OCI-LY1 (cell line): ENCODE measurements around the gene ENOX2.

Experiments
- H2AFZ ChIP-seq: fragments of 200-600 bp; sonication (generic), shearing (Covaris generic); 2 replicates; pipeline ENCODE4 v1.6.0; 2014; ENCODE audit warnings: antibody characterized with exemption, mild to moderate bottlenecking, low read length
- H3F3A ChIP-seq: fragments of 200-600 bp; sonication (generic), shearing (Covaris generic); 2 replicates; pipeline ENCODE4 v1.6.0; 2014; ENCODE audit warnings: mild to moderate bottlenecking, antibody characterized with exemption, low read length, moderate library complexity; ENCODE audit not compliant: insufficient read depth
- H3K27ac ChIP-seq: fragments of 200-600 bp; sonication (generic); 2 replicates; pipeline ENCODE4 v1.5.1; 2014; ENCODE audit warnings: low read length, mixed run types, mild to moderate bottlenecking, low read depth; ENCODE audit not compliant: poor library complexity, severe bottlenecking
- H3K27me3 ChIP-seq: fragments of 200-600 bp; sonication (generic); 2 replicates; pipeline ENCODE4 v1.6.0; 2014; ENCODE audit warnings: antibody characterized with exemption, mild to moderate bottlenecking, low read length, moderate library complexity; ENCODE audit not compliant: insufficient read depth
- H3K36me3 ChIP-seq: fragments of 200-600 bp; sonication (generic); 2 replicates; pipeline ENCODE4 v1.6.1; 2014; ENCODE audit warnings: mild to moderate bottlenecking, antibody characterized with exemption, low read length, moderate library complexity, mixed read lengths; ENCODE audit not compliant: insufficient read depth
- H3K4me1 ChIP-seq: fragments of 200-600 bp; sonication (generic); 2 replicates; pipeline ENCODE4 v1.5.1; 2014; ENCODE audit warnings: mild to moderate bottlenecking, low read length, moderate library complexity; ENCODE audit not compliant: insufficient read depth, severe bottlenecking
- H3K4me2 ChIP-seq: fragments of 200-600 bp; sonication (generic), shearing (Covaris generic); 2 replicates; pipeline ENCODE4 v1.6.1; 2014; ENCODE audit warnings: low read length
- H3K4me3 ChIP-seq: fragments of 200-600 bp; sonication (generic); 2 replicates; pipeline ENCODE4 v1.5.1; 2014; ENCODE audit warnings: low read length, low read depth, mild to moderate bottlenecking, mixed read lengths; ENCODE audit not compliant: poor library complexity, severe bottlenecking
- H3K79me2 ChIP-seq: fragments of 200-600 bp; shearing (Covaris generic); 2 replicates; pipeline ENCODE4 v1.6.1; 2016; ENCODE audit warnings: mixed run types, low read length, mixed read lengths; ENCODE audit not compliant: insufficient read depth
- H3K9ac ChIP-seq: fragments of 200-600 bp; sonication (generic), shearing (Covaris generic); 2 replicates; pipeline ENCODE4 v1.6.1; 2014; ENCODE audit warnings: mild to moderate bottlenecking, low read length, mixed read lengths
- H3K9me2 ChIP-seq: fragments of 200-600 bp; sonication (generic), shearing (Covaris generic); 2 replicates; pipeline ENCODE4 v1.6.1; 2014; ENCODE audit warnings: low read depth, mild to moderate bottlenecking, low read length, mixed read lengths
- H3K9me3 ChIP-seq: fragments of 200-600 bp; shearing (Covaris generic); 2 replicates; pipeline ENCODE4 v1.6.1; 2014; ENCODE audit warnings: low read length, mixed read lengths
- H4K20me1 ChIP-seq: fragments of 200-600 bp; sonication (generic), shearing (Covaris generic); 2 replicates; pipeline ENCODE4 v1.6.0; 2016; ENCODE audit warnings: mild to moderate bottlenecking, low read length; ENCODE audit not compliant: insufficient read depth
- EZH2 ChIP-seq: fragments of 200-600 bp; sonication (generic), shearing (Covaris generic); IDR thresholded peaks from 2 replicates; pipeline ENCODE4 v1.8.0; 2017; ENCODE audit warnings: borderline replicate concordance, mixed run types, mild to moderate bottlenecking, antibody characterized with exemption, low read length, moderate library complexity, mixed read lengths
- TF ChIP-seq, protein P1 (sequence below): fragments of 200-600 bp; sonication (generic), shearing (Covaris generic); IDR thresholded peaks from 2 replicates; pipeline ENCODE4 v1.5.1; 2017; ENCODE audit warnings: mild to moderate bottlenecking, antibody characterized with exemption, low read length, moderate library complexity, mixed read lengths

Gene ENOX2

DNA sequence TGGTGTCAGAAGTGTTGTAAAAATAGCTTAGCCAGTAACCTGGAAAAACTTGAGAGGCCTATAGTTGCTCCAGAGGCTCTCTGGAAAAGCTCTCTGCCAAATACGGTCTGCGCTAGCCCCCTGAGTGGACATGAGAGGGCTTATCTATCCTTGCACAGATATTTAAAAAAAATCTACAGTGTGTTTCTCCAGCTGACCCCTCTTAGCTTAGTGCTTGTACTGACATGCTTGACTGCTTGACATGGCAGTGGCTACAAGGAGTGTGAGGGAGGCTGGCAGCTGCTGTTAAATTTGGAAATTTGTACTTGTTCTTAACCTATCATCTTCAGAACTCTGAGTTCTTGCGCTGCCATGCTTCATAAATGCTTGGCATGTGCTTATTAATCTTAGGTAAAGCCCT lies 272.0 kb downstream of the ENOX2 start:
- Histone ChIP-seq H3K27ac (no peak overlapping the region), H3F3A (no peaks in the 10 kb centered on the region), H3K4me3 (no peak overlapping the region), H3K4me1 (no peaks in the 10 kb centered on the region), H3K27me3 (no peaks in the 10 kb centered on the region), H2AFZ (no peak overlapping the region), H4K20me1 (no peaks in the 10 kb centered on the region), H3K9ac (no peak overlapping the region), H3K9me2 (no peaks in the 10 kb centered on the region), H3K36me3 (no peaks in the 10 kb centered on the region), H3K9me3 (no peaks in the 10 kb centered on the region), H3K79me2 (no peaks in the 10 kb centered on the region), H3K4me2 (no peak overlapping the region)
- TF ChIP-seq EZH2, result no peak
- TF ChIP-seq, protein P1, sequence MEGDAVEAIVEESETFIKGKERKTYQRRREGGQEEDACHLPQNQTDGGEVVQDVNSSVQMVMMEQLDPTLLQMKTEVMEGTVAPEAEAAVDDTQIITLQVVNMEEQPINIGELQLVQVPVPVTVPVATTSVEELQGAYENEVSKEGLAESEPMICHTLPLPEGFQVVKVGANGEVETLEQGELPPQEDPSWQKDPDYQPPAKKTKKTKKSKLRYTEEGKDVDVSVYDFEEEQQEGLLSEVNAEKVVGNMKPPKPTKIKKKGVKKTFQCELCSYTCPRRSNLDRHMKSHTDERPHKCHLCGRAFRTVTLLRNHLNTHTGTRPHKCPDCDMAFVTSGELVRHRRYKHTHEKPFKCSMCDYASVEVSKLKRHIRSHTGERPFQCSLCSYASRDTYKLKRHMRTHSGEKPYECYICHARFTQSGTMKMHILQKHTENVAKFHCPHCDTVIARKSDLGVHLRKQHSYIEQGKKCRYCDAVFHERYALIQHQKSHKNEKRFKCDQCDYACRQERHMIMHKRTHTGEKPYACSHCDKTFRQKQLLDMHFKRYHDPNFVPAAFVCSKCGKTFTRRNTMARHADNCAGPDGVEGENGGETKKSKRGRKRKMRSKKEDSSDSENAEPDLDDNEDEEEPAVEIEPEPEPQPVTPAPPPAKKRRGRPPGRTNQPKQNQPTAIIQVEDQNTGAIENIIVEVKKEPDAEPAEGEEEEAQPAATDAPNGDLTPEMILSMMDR, result no peak

DNA sequence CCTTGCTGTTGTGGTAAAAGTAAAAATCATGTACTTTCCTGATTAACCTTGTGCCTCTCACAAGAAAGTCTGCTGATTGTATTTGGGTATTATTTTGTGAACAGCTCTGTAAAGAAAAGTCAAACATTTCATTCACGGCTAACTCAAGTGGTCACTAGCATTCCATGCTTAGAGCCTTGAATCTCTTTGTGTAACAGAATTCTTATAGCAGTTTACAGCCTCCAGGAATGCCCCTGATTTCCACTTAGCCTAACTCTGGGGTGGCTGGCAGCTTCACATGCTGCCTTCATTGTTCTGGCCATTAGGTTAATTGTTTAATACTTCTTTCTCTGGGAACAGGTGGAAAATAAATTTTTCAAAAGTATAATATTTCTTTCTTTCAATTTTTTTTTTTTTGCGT lies 274.5 kb downstream of the ENOX2 start:
- no peak overlapping the region for H3K27ac ChIP-seq
- H4K20me1 ChIP-seq, result no peaks in the 10 kb centered on the region
- H2AFZ ChIP-seq, result no peak overlapping the region
- no peaks in the 10 kb centered on the region for H3K9me2 ChIP-seq
- no peak overlapping the region for H3K4me2 ChIP-seq
- TF ChIP-seq EZH2, result no peak
- TF ChIP-seq, protein P1, result no peak
- no peaks in the 10 kb centered on the region for H3K4me1 ChIP-seq
- H3F3A ChIP-seq, result no peaks in the 10 kb centered on the region
- no peaks in the 10 kb centered on the region for H3K9me3 ChIP-seq
- no peak overlapping the region for H3K9ac ChIP-seq
- no peaks in the 10 kb centered on the region for H3K79me2 ChIP-seq
- no peaks in the 10 kb centered on the region for H3K36me3 ChIP-seq
- no peak overlapping the region for H3K4me3 ChIP-seq
- no peaks in the 10 kb centered on the region for H3K27me3 ChIP-seq

DNA sequence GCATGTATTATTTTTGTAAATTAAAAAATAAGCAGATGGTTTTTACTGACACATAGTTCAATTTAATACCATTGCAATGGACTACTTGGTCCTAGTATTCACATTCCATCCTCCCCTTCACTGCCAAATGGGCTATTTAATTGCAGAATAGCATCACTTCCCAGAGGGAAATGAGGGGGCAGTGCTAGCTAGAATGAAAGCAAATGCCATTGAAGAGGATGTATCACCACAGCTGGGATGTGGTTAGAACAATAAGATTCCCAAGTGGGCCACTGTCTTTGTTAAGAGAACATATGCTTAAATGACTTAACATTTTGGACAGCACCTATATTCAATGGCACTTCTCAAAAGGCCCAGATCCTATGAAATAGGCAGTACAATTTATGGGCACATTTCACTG lies 276.5 kb downstream of the ENOX2 start:
- H3K4me2 ChIP-seq, result no peak overlapping the region

More for the DNA sequence above, 276.5 kb downstream of the ENOX2 start:
- no peak overlapping the region for H2AFZ ChIP-seq
- H3F3A ChIP-seq, result no peaks in the 10 kb centered on the region
- H3K27me3 ChIP-seq, result no peaks in the 10 kb centered on the region
- H3K9me3 ChIP-seq, result no peaks in the 10 kb centered on the region
- H3K9ac ChIP-seq, result no peak overlapping the region
- no peak overlapping the region for H3K4me3 ChIP-seq
- no peak overlapping the region for H3K27ac ChIP-seq
- no peaks in the 10 kb centered on the region for H3K79me2 ChIP-seq
- H4K20me1 ChIP-seq, result no peaks in the 10 kb centered on the region
- H3K9me2 ChIP-seq, result no peaks in the 10 kb centered on the region
- no peaks in the 10 kb centered on the region for H3K36me3 ChIP-seq
- H3K4me1 ChIP-seq, result no peaks in the 10 kb centered on the region
- TF ChIP-seq, protein P1, result no peak
- TF ChIP-seq EZH2, result no peak
